Measurements from ENCODE around the gene NTRK1. TPM values are rescaled to one million over a fixed set of nuclear protein-coding genes. Genes with fewer than 3 reads are reported as not detected.

The NTRK1 gene
- total RNA-seq, result 0.35 TPM
- polyA plus RNA-seq (ENCODE audit: insufficient read depth in 1 of 8, insufficient read length in 8 of 8, low replicate concordance in 1 of 8), result 1 to 10 TPM in 3 of 8 donors, under 1 TPM in 5; 0.41 to 1.9 (median 0.91) TPM
- long read RNA-seq, donor 1, result 0 reads
- long read RNA-seq, donor 2, result 0 reads
- long read RNA-seq, donor 3, result 0 reads
- long read RNA-seq, donor 4, result 0 reads
- long read RNA-seq, donor 5, result 0 reads
- long read RNA-seq, donor 6, result 0 reads
- long read RNA-seq, donor 7, result 0 reads
- long read RNA-seq, donor 8, result 0 reads
- long read RNA-seq, donor 9, result 0 reads
- long read RNA-seq, donor 10, result 0 reads
- long read RNA-seq, donor 11, partial matches to known transcripts, result 0 of 1 reads
- long read RNA-seq, donor 11, other reads (novel, unspliced or antisense), result 0 of 1 reads

DNA sequence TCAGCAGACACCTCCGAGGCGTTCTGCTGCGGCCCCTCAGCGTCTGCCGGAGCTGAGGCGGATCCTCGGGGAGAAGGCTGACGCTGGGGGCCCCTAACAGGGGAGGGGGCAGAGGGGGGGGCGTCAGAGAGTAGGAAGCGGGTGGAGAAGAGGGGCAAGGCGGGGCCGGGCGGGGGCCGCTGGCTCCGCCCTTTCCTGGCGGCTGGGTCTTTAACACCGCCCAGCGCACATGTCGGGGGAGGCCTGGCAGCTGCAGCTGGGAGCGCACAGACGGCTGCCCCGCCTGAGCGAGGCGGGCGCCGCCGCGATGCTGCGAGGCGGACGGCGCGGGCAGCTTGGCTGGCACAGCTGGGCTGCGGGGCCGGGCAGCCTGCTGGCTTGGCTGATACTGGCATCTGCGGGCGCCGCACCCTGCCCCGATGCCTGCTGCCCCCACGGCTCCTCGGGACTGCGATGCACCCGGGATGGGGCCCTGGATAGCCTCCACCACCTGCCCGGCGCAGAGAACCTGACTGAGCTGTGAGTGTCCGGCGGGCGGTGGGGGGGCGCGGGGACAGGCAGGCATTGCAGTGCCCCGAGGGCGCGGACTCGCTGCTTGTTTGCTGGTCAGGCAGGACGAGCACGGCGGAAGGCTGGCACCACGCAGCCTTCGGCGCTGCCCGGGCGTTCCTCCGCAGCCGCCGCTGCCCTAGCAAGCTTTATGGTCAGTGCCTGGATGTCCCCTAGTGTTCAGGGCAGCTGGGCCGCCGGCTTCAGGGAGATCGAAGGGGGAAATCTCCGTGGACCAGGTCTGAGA, at the start of gene NTRK1:
NTRK1 (plus strand) TSS at position 238 of the 796 bp plus-strand sequence; CDS start at position 308, 70 bp downstream.
- DNase-seq, result peak; percentile 72
- Histone ChIP-seq H3K4me1 (ENCODE audit: control insufficient read depth, insufficient read depth, low read length) (peaks cover 39% of the 10 kb centered on the region), H3K27ac (ENCODE audit: low read length) (peak within 1 kb of the TSS; percentile 51), H3K27me3 (ENCODE audit: control insufficient read depth, insufficient read depth, low read length) (peaks cover 86% of the 10 kb centered on the region), H3K36me3 (ENCODE audit: control insufficient read depth, insufficient read depth, low read length) (no peaks in the 10 kb centered on the region), H3K4me3 (ENCODE audit: low read length) (peak within 1 kb of the TSS; percentile 36), H3K9me3 (replicated peaks; ENCODE audit: control insufficient read depth, low read depth, low read length) (no peaks in the 10 kb centered on the region)
- 4% methylated on average over 66 of the region's 69 CpGs for WGBS (ENCODE audit: insufficient coverage)

DNA sequence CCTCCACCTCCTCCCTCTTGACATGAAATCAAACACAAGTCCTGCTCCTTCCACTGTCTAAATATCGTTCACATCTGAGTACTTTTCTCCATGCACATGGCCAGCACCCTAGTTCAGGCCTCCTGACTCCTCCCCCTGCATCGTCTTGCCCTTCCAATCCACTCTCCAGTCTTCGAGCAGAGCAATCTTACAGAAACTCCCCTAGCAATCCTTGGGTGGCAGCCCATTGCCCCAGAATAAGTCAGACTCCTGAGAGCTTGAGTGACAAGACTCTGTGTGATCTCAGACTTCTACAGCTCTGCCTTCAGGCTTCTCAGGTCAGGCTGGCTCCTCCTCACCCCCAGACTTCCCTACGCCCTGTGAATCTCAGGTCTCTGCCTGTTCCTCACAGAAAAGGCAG, 49.5 kb upstream of the NTRK1 start:
- Histone ChIP-seq H3K27ac (ENCODE audit: low read length) (no peak overlapping the region), H3K36me3 (ENCODE audit: control insufficient read depth, insufficient read depth, low read length) (no peaks in the 10 kb centered on the region), H3K4me1 (ENCODE audit: control insufficient read depth, insufficient read depth, low read length) (peaks cover 47% of the 10 kb centered on the region), H3K27me3 (ENCODE audit: control insufficient read depth, insufficient read depth, low read length) (peaks cover 27% of the 10 kb centered on the region), H3K9me3 (replicated peaks; ENCODE audit: control insufficient read depth, low read depth, low read length) (no peaks in the 10 kb centered on the region), H3K4me3 (ENCODE audit: low read length) (no peak overlapping the region)
- WGBS (ENCODE audit: insufficient coverage), result 33% methylated on average over 4 of the region's 4 CpGs
- peak; percentile 58 for DNase-seq

DNA sequence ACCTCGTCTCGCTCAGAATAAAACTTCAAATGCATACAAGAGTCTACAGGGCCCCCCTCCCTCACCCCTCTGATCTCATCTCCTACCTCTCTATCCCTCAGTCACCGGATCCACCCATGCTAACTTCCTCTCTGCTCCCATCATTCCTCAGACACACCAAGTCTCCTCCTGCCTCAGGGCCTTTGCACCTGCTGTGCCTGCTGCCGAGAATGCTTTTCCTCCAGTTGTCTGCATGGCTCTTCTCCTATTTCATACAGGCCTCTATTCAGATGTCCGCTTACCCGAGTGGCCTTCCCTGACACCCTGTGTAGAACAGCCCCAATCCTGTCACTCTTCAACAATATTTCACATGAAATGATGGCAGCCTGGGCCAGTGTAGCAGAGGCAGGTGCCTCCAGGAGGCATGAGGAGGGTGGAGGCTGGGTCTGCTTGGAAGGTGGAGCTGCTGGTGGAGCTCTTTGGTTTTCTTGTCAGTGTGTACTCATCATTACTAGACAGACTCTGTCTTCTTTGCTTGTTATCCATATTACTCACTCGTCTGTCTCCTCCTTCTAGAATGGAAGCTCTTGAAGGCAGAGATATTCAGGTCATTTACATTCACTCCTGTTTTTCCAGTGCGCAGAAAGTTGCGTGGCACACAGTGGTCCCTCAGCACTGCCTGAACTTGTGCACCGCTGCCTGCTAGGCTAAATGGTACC, 48.2 kb upstream of the NTRK1 start:
- H3K27me3 ChIP-seq (ENCODE audit: control insufficient read depth, insufficient read depth, low read length), result peaks cover 30% of the 10 kb centered on the region
- WGBS (ENCODE audit: insufficient coverage), result 95% methylated on average over 8 of the region's 10 CpGs
- no peak overlapping the region for H3K27ac ChIP-seq (ENCODE audit: low read length)
- peaks cover 50% of the 10 kb centered on the region for H3K4me1 ChIP-seq (ENCODE audit: control insufficient read depth, insufficient read depth, low read length)
- no peaks in the 10 kb centered on the region for H3K36me3 ChIP-seq (ENCODE audit: control insufficient read depth, insufficient read depth, low read length)
- no peaks in the 10 kb centered on the region for H3K9me3 ChIP-seq (replicated peaks; ENCODE audit: control insufficient read depth, low read depth, low read length)
- DNase-seq, result no peak
- H3K4me3 ChIP-seq (ENCODE audit: low read length), result no peak overlapping the region

- Histone ChIP-seq H3K4me3 (ENCODE audit: low read length) (peak overlapping the region; percentile 47), H3K27me3 (ENCODE audit: control insufficient read depth, insufficient read depth, low read length) (peaks cover 30% of the 10 kb centered on the region), H3K9me3 (replicated peaks; ENCODE audit: control insufficient read depth, low read depth, low read length) (no peaks in the 10 kb centered on the region), H3K27ac (ENCODE audit: low read length) (no peak overlapping the region), H3K4me1 (ENCODE audit: control insufficient read depth, insufficient read depth, low read length) (peaks cover 50% of the 10 kb centered on the region), H3K36me3 (ENCODE audit: control insufficient read depth, insufficient read depth, low read length) (no peaks in the 10 kb centered on the region)
- WGBS (ENCODE audit: insufficient coverage), result 14% methylated on average over 1 of the region's 10 CpGs
- no peak for DNase-seq
These were observed 47.4 kb upstream of the NTRK1 start for GRCh38 chr1:156813298-156813697.

- Histone ChIP-seq H3K27ac (ENCODE audit: low read length) (no peak overlapping the region), H3K36me3 (ENCODE audit: control insufficient read depth, insufficient read depth, low read length) (no peaks in the 10 kb centered on the region), H3K27me3 (ENCODE audit: control insufficient read depth, insufficient read depth, low read length) (peaks cover 29% of the 10 kb centered on the region), H3K4me3 (ENCODE audit: low read length) (peak overlapping the region; percentile 47), H3K9me3 (replicated peaks; ENCODE audit: control insufficient read depth, low read depth, low read length) (no peaks in the 10 kb centered on the region), H3K4me1 (ENCODE audit: control insufficient read depth, insufficient read depth, low read length) (peaks cover 50% of the 10 kb centered on the region)
- WGBS (ENCODE audit: insufficient coverage), result 2% methylated on average over 45 of the region's 60 CpGs
- peak; percentile 68 for DNase-seq
These were observed 46.7 kb upstream of the NTRK1 start for GRCh38 chr1:156813750-156814570.

GRCh38 chr1:156814571-156815260, 45.9 kb upstream of the NTRK1 start:
- Histone ChIP-seq H3K4me3 (ENCODE audit: low read length) (no peak overlapping the region), H3K36me3 (ENCODE audit: control insufficient read depth, insufficient read depth, low read length) (no peaks in the 10 kb centered on the region), H3K4me1 (ENCODE audit: control insufficient read depth, insufficient read depth, low read length) (peaks cover 47% of the 10 kb centered on the region), H3K27ac (ENCODE audit: low read length) (peak overlapping the region; percentile 69), H3K27me3 (ENCODE audit: control insufficient read depth, insufficient read depth, low read length) (peaks cover 25% of the 10 kb centered on the region), H3K9me3 (replicated peaks; ENCODE audit: control insufficient read depth, low read depth, low read length) (no peaks in the 10 kb centered on the region)
- no peak for DNase-seq
- WGBS (ENCODE audit: insufficient coverage), result 46% methylated on average over 1 of the region's 7 CpGs

DNA sequence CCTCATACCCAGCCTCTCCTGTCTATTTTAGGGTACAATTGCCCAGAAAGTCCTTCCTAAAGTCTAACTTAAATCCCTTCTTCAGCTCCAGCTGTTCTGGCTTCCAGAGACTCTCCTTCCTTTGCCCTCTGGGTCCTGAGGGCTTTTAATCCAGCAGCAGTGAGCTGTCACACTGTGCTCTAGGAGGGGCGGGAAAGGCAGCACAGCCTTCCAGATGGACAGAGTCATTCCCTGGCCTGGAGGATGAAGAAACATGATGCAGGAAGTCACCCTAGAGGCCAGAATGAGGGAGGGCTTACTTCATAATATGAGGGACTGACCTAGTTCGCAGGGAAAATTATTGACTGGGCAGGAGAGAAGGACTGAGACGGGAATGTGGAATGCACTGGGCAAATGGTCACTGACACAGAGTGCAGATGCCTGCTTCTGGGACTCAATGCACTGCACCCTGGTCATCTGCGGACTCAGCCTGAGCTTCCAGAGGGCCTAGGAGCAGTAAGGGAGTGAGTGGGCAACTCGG, 45.3 kb upstream of the NTRK1 start:
- 12% methylated on average over 5 of the region's 5 CpGs for WGBS (ENCODE audit: insufficient coverage)
- Histone ChIP-seq H3K9me3 (replicated peaks; ENCODE audit: control insufficient read depth, low read depth, low read length) (no peaks in the 10 kb centered on the region), H3K27ac (ENCODE audit: low read length) (peak overlapping the region; percentile 69), H3K4me3 (ENCODE audit: low read length) (no peak overlapping the region), H3K36me3 (ENCODE audit: control insufficient read depth, insufficient read depth, low read length) (no peaks in the 10 kb centered on the region), H3K4me1 (ENCODE audit: control insufficient read depth, insufficient read depth, low read length) (peaks cover 46% of the 10 kb centered on the region), H3K27me3 (ENCODE audit: control insufficient read depth, insufficient read depth, low read length) (peaks cover 25% of the 10 kb centered on the region)
- peak; percentile 97 for DNase-seq

GRCh38 chr1:156815961-156816422, 44.7 kb upstream of the NTRK1 start:
- H3K27ac ChIP-seq (ENCODE audit: low read length), result peak overlapping the region; percentile 23
- peaks cover 23% of the 10 kb centered on the region for H3K27me3 ChIP-seq (ENCODE audit: control insufficient read depth, insufficient read depth, low read length)
- H3K36me3 ChIP-seq (ENCODE audit: control insufficient read depth, insufficient read depth, low read length), result no peaks in the 10 kb centered on the region
- H3K9me3 ChIP-seq (replicated peaks; ENCODE audit: control insufficient read depth, low read depth, low read length), result no peaks in the 10 kb centered on the region
- no peak for DNase-seq
- H3K4me1 ChIP-seq (ENCODE audit: control insufficient read depth, insufficient read depth, low read length), result peaks cover 43% of the 10 kb centered on the region
- 13% methylated on average over 3 of the region's 10 CpGs for WGBS (ENCODE audit: insufficient coverage)
- H3K4me3 ChIP-seq (ENCODE audit: low read length), result peak overlapping the region; percentile 4
